Islet of Langerhans (tissue), 1 donor: ENCODE measurements around the gene COG5.
A peak's percentile ranks its signal among the peaks of the same experiment; 100 is the strongest.

Source experiments
- FAIRE-seq: peaks from one replicate; lab custom pipeline; 2011; peaks lifted over from hg19 to GRCh38; lab: Jason Lieb, UNC

COG5 gene

DNA sequence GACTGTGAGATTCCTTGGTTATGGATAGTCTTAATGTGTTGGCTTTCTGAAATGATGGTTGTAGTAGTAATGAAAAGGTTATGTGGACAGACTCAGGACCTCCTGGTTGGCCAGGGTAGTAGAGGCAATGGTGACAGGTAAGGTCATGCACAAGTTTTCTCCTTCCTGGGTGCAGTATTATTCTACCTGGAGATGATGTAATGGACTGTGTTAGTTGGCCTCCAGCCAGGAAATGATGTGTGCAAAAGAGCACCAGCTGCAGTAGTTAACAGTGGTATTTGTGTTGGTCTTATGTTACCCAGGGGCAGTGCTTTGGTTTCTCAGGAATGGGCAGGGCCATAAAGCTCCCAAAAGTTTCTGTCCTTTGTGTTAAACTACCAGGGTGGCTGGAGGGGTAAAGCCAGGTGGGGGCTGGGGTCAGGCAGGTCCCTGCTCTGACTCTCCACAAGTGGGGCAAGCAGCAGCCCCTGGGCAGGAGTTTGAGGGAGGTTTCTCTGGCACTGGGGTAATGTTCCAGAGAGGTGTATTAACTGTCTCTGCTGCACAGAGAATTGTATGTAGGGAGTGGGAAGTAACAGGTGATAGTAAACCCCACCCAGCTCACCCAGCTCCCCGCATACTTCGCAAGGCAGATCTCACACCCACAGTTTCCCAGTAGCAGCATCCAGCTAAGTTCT is 57.6 kb downstream of the COG5 start:
- FAIRE-seq = no peak

DNA sequence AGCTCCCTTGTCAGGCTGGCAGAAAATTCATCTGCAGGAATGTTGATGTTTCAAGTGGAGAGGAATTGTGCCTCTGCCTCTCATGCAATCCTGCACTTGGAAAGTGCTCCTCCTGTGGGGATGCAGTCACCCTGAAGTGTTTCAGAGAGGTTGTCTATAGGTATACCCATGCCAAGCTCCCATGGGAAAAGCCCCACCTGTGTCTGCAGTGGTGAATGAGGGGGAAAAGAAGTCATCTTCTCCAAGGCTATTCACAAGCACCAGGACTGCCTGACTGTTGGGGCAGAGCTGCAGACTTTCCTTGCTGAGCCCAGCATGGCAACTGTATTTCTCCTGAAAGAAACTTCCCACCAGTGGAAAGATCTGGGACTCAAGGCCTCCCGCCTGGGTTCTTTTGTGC is 58.4 kb downstream of the COG5 start:
- FAIRE-seq = no peak

DNA sequence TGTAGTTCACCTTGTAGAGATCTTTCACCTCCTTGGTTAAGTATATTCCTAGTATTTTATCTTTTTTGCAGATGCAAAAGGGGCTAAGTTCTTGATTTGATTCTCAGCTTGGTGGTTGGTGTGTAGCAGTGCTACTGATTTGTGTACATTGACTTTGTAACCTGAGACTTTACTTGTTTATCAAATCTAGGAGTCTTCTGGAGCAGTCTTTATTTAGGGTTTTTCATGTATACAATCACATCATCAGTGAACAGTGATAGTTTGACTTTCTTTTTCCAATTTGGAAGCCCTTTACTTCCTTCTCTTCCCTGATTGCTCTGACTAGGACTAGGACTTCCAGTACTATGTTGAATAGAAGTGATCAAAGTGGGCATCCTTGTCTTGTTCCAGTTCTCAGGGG is 60.0 kb downstream of the COG5 start:
- no peak for FAIRE-seq

DNA sequence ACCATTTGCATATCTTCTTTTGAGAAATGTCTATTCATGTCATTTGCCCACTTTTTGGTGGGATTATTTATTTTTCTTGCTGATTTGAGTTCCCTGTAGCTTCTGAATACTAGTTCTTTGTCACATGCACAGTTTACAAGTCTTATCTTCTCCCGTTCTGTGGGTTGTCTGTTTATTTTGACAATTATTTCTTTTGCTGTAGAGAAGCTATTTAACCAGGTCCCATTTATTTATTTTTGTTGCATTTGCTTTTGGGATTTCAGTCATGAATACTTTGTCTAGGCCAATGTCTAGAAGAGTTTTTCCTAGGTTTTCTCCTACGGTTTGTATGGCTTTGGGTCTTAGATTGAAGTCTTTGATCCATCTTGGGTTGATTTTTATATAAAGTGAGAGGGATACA is 60.9 kb downstream of the COG5 start:
- no peak for FAIRE-seq

DNA sequence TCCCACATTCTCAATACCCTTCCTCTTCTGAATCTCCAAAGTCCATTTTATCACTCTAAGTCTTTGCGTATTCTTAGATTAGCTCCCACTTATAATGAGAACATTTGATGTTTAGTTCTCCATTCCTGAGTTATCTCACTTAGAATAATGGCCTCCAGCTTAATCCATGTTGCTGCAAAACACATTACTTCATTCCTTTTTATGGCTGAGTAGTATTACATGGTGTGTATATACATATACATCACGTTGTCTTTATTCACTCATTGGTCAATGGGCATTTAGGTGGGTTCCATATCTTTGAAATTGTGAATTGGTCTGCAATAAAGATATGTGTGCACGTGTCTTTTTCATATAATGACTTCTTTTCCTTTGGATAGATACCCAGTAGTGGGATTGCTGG is 61.6 kb downstream of the COG5 start:
- no peak for FAIRE-seq

DNA sequence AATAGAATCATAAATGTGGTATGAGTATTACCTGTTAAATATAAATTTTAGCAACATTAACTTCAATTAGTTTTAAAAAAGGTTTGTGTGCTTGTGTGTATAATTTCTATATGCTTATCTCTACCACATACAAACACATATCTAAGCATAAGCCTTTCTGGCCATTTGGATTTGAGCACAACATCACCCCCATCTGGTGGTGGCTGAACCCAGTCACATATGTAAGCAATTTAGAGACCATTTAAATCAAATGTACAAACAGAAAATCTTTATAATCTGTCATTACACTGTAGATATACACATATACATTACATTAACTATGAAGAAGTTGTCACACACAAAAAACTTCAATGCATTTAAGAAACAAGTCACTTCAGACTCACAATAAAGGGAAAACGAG is 62.1 kb downstream of the COG5 start:
- peak; percentile 45 for FAIRE-seq

DNA sequence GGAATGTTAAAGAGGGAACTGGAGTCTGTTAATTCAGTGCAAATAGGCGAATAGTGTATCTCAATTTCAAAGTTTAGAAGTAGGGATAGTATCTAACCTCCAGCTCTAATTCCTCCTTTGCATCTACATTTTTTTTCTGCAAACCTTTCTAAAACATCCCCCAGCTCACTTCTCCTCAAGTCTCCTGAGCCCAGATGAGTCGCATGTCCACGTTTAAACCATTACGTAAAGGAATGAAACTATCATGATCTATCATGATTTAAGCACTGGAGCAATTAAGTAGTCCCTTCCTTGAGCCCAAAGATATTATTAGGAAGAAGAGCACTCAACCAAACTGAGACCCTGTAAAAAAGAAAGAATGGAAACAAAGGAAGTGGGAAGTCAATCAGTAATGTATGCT is 64.0 kb downstream of the COG5 start:
- FAIRE-seq = no peak

DNA sequence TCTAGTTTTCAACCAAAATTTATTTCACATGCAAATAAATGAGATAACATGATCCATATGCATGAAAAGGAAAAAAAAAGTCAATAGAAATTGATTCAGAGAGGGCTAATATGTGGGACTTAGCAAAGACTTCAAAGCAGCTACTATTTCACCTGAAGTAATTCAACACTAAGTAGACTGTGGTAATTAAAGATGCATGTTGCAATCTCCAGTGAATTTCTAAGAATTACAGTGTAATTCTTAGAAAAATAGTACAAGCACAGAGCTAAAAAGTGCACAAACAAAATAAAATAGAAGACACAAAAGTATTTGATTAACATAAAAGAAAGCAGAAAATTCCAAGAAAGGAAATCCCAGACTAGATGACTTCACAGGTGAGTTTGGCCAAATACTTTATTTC is 68.2 kb downstream of the COG5 start:
- no peak for FAIRE-seq

DNA sequence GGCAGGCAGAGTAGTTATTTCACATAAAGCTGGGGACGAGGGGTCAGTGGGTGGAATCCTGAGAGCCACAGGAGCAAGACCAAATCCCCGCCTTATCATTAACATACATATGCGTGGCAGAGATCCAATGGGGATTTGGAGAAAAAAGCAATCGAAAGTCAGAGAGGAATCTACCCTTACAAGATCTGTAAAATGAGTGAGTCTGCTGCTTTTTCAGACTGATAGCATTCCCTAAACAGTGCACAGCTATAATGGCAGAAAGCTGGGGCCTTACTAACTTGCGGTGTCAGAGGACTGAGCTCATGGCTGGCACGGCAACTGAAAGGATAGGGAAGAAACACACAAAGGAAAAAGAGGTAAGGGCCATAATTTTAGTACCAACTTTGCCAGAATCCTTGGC is 68.8 kb downstream of the COG5 start:
- FAIRE-seq = no peak

DNA sequence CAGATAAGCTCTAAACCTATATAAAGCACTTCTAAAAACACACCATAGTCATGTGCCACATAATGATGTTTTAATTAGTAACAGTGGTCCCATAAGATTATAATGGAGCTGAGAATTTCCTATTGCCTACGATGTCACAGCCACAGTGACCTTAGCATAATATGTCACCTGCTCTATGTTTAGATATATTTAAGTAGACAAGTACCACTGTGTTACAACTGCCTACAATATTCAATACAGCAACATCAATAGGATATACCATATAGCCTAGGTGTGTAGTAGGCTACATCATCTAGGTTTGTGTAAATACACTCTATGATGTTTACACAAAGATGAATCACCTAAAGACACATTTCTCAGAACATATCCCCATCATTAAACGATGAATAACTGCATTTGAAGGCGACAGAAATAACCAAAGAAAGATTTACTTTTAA is 69.4 kb downstream of the COG5 start:
- FAIRE-seq = no peak

DNA sequence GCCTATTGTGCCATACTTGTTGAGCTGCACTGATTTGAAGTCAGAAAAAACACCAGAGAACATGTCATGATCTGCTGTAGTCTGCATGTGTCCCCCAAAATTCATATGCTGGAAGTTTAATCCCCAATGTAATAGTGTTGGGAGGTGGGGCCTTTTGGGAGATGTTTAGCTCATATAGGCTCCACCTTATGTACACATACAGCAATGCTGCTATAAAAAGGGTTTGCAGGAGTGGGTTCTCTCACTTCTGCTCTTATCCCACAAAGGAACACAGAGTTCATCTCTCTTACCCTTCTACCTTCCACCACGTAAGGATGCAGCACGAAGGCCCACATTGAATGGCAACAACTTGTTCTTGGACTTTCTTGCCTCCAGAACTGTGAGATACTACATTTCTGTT is 70.8 kb downstream of the COG5 start:
- no peak for FAIRE-seq

DNA sequence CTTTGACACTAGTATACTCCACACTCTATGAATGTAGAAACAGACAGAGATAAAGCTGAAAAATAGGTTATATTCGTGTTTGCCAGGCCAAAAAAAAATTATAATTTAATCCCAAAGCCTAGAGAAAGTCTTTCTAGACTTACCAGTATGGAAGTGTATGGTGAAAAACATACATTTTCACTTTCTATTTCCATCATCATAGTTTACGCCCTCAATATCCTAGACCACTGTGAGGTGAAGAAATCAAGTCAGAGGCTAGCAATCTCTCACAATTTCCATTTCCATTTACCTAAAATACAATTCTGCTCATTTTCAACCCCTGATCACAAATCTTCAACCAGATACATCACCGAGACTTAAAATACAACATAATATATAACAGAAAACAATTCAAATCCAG is 77.7 kb downstream of the COG5 start:
- peak; percentile 72 for FAIRE-seq

DNA sequence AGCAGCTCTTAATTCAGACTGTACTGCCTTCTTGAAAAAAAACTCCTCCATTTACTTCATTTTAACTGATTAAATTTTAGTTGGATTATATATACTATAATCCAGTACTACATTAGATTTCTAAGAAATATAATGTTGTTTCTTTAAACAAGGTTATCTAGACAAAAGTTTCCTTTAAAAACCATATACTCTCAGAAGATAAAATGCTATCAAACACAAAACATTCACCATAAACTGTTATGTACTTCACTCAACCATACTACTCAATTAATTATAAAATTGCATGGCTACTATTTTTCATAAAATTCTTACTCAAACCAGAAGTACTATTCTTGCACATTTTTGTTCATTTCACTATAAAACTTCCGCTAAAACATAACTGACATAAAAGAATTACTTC is 81.1 kb downstream of the COG5 start:
- peak; percentile 64 for FAIRE-seq

DNA sequence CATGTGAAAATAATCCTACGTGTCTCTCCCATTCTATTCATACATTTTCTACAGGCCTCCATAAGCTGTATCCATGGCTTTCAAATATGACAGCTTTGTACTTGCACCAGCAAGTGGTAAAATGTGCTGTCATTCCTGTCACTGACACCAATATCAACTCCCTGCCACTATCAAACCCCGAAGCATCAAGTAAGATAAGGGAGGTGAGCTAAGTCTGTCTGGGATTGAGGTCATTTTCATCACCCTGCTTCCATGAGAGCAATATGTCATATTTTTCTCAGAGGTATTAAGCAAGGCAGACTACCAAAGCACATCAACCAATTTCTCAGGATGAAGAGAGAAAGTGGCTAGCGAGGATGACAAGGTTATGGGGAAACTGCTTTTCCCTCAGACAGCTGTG is 82.8 kb downstream of the COG5 start:
- FAIRE-seq = no peak

DNA sequence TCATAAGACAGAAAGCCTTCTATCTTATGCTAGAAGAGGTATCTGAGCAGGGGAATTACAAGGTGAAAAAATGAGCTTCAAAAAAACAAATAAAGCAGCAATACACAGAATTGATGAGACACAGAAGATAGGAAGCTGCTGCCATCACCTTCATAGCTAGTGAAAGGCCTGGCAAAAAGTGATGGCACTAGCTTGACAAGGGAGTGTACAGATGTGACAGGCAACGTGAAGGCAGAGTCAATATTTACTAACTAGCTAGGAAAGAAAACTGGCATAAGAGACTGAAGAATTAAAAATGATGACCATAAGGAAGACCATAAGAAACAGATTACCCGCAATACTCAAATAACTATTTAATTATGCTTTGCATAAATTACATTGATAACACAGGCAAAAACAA is 84.4 kb downstream of the COG5 start:
- FAIRE-seq = peak; percentile 86

DNA sequence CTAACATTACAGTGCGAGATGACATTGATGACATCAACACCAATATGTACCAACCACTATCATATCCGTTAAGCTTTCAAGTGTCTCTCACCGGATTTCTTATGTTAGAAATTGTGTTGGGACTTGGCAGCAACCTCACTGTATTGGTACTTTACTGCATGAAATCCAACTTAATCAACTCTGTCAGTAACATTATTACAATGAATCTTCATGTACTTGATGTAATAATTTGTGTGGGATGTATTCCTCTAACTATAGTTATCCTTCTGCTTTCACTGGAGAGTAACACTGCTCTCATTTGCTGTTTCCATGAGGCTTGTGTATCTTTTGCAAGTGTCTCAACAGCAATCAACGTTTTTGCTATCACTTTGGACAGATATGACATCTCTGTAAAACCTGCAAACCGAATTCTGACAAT is 89.6 kb downstream of the COG5 start:
- FAIRE-seq = no peak

DNA sequence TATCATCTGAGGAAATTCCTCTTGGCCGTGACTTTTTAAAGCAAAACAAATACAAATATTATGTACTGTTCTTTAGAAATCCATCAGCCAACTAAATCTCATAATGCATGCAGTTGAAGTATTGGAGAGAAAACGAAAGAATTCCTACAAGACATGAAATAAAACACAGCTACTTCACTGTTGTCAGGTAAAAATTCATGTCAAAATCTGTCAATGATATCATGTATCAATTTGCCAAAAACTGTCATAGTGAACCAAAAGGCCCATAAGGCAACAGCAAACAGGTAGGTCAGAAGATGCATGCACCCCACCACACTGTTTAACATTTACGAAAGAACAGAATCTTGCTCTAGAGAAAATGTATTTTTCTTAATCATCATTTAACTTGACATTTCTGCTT is 91.6 kb downstream of the COG5 start:
- FAIRE-seq = peak; percentile 49

DNA sequence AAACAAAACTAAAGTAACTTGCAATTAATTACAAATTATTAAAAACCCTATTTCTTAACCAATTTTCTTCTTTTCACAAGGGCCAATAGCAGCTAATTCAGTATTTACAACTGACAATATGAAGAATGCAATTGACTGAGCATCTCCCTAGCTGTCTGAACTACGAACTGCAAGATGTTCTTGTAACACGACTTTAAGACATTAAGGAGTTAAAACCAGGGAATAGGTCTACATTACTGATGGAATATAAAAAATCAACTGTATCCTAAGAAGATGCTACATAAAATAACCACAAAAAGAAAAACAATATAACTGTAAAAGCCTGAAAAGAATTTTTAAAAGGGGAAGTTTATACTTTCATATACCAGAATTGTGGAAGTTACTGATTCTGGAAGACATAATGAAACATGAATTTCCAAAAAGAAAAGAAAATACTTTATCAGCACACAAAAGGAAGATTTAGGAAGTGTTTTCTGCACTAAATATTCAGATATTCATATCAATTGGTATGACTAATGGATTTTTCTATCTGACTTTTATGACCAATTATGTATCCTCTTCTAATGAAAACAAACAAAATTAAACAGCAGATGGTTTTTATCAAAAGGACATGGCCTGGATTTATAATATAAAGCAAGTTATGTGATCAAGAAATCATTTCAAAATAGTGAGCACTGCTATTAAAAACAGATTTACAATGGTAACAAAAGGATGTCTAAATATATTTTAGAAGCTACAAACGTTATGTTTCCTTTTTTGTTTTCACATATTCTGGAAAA is 92.2 kb downstream of the COG5 start:
- peak; percentile 69 for FAIRE-seq

DNA sequence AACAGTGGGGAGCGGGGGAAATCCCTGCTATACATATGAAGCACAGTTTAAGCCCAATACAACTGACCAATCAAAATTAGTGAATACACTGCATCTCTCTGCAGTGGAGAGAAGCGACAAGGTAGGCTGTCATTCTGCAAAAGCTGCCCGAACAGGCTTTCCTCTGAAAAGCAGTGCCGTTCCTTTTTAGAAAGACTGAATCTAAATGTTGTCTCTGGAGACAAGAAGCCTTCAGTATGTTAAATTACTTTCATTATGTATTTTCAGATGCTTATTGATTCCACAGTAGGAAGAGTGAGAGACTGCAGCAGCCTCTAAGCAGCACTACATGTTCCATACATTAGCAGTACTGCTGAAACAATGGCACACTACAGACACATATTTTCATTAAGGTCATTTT is 93.8 kb downstream of the COG5 start, which contains the start of gene GPR22:
Gene GPR22 (plus strand): TSS at position 129 of the 400 bp plus-strand sequence. CDS start 4,004 bp downstream, outside the sequence.
- FAIRE-seq = no peak

DNA sequence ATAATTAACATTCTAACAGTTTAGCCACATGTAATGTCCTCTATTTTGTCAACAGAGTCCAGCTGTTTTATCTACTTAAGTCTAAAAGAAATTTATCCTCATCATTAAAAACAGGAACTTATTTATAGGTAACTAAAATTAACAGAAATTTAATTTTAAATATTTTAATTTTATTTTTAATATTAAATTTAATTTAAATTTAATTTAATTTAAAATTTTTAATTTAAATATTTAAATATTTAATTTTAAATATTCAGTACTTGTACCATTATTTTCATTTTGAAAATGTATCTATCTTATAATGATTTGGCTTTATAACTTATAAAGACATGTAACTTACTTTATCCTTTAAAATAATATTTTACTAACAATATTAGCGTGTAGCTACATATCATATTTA is 94.9 kb downstream of the COG5 start:
- FAIRE-seq = peak; percentile 90

DNA sequence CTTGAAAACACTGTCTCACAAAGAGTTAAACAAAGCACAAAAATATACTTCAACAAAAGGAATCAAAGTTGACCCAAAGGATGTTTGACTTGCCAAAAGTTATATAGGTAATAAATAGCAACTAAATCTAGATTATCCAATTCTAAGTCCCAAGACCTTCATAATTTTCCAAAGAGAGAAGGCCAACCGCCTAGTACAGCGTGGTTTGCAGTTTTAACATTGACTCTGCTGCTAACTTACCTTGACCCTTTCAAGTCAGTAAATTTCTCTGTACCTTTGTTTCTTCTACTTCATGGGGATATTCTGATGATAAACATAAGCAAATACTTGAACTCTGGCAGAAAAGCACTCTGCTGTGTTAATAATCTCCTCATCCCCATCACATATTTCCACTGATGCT is 95.7 kb downstream of the COG5 start:
- FAIRE-seq = no peak

DNA sequence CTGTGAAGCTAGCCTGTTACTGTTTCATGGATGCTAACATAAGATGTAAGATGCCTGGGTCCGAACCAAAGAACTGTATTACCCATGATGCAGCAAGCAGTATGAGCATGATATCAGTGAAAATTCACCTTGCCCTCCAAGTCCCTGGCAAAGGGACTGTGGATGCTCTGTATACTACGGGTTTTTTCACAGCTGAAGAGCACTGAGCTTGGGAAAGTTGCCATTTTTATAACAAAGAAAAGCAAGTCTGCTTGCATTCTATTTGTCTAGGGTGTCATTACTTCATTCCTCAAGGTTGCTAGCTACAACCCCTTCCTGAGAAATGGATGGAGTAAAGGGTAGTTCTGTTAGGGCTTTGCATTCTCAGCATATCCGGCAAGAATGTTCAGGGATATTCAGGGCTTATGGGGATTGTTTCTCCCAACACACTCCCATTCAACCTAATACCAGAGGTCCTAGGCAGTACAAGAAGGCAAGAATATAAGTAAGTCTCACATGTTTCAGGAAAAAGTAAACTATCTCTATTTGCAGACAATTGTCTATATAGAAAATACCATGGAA is 99.0 kb downstream of the COG5 start:
- FAIRE-seq = no peak
